ENCODE measurements around the gene PRM1.
A peak's percentile ranks its signal among the peaks of the same experiment; 100 is the strongest.
"Not testable (repeated sequence)": the region's sequence is repeated elsewhere in the genome, so short reads cannot be mapped to it uniquely, and the experiment has no call there.

PRM1 gene

GRCh38 chr16:11313493-11314308 lies 32.6 kb upstream of the PRM1 start:
- DNase-seq, result no peak

GRCh38 chr16:11312718-11313492 lies 31.8 kb upstream of the PRM1 start:
- no peak for DNase-seq

DNA sequence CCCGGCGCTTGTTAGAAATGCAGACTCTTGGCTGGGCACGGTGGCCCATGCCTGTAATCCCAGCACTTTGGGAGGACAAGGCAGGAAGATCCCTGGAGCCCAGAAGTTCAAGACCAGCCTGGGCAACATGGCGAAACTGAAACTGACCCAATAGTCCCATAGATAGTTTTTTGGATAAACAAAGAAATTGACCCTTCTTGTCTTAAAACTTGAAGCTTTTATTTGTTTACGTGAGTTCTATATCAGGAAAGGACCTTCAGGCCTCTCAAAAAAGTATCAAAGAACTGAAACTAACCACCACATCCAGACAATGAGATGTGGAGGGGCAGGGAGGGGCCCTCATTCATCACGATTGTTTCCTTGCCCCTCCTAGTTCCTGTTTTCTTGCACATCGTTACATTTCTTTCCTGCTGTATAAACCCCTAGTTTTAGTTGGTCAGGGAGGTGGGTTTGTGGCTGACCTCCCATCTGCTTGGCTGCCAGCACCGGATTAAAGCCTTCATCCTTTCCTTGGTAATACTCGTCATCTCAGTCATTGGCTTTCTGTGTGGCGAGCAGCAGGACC lies 29.9 kb upstream of the PRM1 start:
- DNase-seq, result peak; percentile 17 to 71

- no peak for DNase-seq
These were observed 29.5 kb upstream of the PRM1 start for GRCh38 chr16:11310634-11310977.

DNA sequence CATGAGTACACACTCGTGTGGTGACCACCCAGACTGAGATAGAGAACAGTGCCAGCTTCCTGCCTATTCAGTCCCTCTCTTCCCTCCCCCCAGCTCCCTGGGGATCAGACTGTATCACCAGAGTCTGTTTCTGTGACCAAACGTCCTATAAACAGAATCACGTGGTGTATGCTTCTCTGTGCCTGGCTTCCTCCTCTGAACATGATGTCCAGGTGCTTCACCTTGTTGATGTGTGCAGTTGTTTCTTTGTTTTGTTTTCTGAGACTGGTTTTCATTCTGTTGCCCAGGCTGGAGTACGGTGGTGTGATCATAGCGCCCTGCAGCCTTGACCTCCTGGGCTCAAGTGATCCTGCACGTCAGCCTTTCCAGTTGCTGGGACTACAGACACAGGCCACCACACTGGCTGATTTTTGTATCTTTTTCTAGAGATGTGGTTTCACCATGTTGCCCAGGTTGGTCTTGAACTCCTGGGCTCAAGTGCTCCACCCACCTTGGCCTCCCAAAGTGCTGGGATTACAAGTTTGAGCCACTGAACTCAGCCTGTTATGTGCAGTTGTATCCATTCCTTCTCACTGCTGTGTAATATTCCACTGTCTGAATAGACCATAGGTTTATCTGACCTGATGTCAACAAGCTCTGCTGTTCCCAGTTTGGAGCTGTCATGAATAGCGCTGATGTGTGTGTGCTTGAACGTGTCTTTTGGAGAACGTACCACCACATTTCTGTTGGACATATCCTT lies 28.9 kb upstream of the PRM1 start:
- no peak for DNase-seq

DNA sequence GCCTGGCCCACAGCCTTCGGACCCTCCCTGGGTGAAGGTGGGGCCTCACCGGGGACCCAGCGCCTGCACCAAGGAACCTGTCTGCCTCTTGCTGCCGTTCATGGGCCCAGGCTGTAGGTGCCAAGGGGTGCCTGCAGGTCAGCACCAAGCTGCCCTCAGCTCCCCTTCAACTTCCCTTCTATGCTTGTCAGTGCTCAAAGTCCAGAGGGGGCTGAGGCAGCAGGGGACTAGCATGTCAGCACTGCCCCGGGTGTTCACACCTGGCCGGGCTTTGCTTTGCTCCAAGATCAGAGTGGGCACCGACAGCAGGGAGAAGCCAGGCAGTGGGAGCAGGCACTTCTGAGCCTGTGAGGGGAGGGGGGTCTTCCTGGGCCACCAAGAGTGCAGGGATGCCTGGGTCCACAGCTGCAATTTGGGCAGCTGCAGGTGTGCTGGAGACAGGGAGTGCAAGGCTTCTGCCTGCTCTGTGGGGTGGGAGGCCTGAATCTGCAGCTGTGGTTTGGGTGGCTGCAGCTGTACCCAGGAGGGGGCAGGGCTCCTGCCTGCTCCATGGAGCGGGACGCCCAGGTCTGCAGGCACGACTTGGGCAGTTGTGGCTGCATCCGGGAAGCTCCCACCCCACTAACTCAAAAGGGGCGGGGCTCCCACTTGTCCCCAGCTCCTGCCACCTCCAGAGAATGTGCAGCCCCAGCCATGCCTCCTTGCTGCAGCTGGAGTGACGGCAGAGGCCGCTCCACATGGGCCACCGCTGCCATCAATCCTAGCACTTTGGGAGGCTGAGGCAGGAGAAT lies 27.6 kb upstream of the PRM1 start:
- no peak for DNase-seq

DNA sequence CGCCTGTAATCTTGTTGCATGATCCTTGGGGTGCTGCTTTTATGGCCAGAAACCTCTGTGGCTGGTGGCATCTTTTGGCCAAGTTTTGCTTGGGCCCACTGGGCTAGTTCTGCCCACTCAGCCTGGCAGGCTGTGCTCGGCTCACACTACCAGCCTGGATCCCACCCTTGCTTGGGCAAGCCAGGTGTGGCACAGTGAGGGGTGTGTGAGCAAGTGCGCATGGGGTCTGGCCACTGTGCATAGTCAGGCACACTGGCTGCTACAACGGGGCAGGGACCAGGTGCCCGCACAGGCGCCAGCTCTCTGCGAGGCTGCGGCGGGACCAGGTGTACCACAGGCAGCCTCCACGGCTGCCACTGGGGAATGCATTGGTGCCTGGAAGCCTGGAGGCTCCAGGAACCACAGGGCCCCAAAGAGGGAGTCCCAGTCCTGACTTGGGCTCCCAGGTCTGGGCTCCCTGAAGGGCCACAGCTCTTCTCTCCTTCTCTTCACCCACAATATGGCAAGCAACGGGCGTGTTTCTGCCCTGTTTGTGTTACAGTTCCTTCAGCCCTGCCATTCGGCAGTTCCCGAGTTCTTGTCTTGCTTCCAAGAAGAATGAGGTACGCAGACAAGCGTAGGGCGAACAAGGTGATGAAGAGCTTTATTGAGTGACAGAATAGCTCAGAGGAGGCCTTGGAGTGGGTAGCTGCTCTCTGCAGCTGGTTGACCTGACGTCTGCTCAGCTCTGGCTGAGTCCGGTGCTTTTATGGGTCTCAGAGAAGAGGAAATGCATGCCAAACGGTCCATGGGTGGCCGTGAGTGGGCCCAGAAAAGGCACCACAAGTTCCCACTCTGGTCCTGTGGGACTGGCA lies 26.7 kb upstream of the PRM1 start:
- no peak for DNase-seq

DNA sequence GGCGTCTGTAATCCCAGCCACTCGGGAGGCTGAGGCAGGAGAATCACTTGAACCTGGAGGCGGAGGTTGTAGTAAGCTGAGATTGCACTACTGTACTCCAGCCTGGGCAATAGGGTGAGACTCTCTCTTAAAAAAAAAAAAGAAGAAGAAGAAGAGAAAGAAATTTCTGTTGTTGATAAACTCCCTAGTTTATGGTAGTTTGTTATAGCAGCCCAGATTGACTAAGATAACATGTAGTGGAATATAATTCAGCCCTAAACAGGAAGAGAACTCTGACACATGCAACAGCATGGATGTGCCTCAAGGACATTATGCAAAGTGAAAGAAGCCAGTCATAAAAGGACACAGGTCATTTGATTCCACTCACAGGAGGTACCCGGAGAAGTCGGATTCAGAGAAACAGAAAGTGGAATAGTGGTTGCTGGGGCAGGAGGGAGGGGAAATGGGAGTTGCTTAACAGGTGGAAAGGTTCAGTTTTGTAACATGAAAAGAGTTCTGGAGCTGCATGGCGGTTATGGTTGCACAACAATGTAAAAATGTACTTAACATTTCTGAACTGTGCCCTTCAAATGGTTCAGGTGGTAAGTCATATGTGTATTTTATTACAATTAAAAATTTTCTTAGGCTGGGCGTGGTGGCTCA lies 26.0 kb upstream of the PRM1 start:
- DNase-seq, result peak; percentile 25 to 48

- DNase-seq, result no peak
These were observed 25.3 kb upstream of the PRM1 start for GRCh38 chr16:11306381-11306780.

DNA sequence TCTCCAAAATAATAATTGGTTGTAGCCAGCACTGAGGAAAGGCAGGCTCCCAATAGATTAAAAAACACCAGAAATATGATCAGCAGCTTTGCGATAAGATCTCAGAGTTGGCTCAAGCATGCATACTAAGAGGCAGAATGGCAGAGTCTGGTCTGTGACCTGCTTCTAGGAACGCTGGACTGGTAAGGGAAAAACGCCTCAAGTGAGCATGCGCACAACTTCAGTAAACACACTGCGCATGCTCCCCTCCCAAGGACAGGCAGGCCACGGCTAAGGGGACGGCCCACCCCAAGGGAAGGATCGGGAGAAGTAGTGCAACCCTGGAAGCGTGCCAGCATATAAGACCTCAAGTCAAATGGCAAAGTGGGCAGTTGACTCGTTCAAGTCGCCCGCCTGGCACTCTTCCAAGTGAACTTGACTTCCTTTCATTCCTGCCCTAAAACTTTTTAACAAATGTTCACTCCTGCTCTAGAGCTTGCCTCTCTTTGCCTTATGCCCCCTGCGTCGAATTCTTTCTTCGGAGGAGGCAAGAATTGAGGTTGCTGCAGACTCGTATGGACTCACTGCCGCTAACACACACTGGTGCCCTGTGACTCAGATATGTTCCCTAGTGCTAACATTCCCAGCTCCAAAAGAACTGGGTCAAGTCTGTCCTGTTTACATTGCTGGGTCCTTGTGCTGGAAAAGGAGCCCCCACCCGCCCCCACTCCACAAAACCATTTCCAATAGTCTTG lies 22.4 kb upstream of the PRM1 start:
- no peak for DNase-seq

- no peak for DNase-seq
These were observed 21.8 kb upstream of the PRM1 start for GRCh38 chr16:11302977-11303376.

DNA sequence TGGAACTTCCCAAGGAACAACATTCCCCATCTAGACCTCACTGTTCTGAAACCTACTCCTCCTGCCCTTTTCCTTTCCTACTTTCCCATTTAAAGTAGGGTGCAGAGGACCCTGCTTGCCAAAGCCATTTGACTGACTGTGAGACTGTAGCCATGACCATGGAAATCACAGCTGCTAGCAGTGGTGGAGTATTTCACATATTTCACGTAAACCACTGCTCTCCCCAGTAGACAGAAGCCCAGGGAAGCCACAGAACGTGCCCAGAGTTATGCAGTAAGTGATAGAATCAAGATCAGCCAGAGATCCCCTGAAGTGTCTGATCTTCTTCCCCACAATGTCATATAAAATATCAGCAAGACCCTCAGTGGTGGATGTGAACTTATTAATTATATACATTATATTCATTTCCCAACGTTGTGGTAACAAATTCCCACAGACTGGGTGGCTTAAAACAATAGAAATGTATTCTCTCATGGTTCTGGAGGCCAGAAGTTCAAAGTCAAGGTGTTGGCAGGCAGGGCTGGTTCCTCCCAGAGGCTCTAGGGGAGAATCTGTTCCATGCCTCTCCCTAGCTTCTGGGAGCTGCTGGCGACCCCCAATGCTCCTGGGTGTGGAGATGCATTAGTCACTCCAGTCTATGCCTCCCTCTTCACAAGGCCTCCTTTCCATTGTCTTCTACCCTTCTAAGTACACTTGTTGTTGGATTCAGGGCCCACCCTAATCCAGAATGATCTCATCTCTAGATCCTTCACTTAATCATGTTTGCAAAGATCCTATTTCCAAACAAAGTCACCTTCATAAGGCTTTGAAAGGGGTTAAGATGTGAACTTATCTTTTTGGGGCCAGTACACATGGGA lies 20.7 kb upstream of the PRM1 start:
- no peak for DNase-seq

DNA sequence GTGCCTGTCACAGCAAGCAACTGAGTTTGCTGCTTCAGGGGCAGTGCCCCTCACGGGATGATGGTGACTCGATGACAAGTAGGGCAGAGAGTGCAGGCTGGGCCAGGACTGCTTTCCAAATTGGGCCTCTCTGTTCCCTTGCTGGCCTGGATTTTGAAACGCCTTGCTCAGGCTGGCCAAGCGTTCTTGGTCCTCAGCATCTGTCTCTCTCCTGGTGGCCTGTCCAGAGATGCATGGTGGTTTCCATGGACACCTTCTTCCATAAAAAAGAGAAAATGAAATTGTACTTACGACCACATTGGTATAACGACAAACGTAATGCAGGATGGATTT lies 19.4 kb upstream of the PRM1 start:
- no peak for DNase-seq

DNA sequence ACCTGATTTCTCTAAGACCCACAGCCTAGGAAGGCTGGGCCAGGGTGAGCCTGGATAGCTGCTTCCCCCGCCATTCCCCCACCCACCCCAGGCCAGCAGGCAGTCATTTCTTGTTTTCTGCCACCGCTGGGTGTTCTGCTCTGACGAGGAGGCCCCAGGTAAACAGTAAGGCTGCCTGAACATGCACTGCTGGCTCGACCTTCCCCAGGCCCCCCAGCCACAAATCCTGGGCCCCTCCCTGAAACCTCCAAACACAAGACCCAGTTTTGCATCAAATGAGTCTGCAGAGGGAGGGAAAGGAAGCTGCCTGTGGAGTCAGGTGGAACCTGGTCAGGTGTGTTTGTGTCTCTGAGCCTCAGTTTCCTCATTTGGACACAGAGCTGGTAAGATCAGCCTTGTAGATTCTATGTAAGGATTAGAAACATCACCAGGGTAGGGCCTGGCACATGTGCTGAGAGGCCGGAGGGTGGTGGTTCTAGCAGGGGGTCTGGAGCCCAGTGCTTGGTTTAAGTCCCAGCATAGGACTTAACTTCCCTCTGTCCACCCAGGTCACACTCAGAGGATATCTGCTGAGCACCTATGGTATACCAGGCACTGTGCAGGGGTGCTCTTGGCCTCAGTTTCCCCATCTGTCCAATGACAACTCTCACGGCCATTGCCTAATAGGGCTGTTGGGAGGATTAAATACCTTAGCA lies 18.9 kb upstream of the PRM1 start:
- no peak for DNase-seq

DNA sequence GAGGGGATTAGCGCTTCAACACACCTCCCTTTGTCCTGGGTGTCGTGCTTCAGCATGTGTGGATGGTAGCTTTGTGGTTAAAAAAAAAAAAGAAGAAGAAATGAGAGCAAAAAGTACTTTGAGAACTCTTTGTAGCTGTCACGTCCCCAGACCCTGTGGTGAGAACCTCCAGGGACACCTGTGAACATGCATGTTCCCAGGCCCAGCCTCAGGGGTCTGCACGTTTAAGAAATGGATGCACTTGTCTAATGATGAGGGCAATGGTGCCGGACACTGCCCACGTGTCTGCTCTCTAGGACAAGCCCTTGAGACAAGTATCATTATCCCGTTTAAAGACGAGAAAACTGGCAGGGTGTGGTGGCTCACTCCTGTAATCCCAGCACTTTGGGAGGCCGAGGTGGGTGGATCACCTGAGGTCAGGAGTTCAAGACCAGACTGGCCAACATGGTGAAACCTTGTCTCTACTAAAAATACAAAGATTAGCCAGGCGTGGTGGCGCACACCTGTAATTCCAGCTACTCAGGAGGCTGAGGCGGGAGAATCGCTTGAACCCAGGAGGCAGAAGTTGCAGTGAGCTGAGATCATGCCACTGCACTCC lies 17.9 kb upstream of the PRM1 start:
- DNase-seq, result not testable (repeated sequence)

GRCh38 chr16:11298143-11298900 lies 17.2 kb upstream of the PRM1 start:
- DNase-seq, result no peak

- peak; percentile 40 to 45 for DNase-seq
These were observed 16.5 kb upstream of the PRM1 start for GRCh38 chr16:11297492-11298142.
